8988T (cell line): Measurements from ENCODE around the gene TOR1B.

ENCODE experiments used
- DNase-seq: peaks from one replicate; pipeline ENCODE4 v3.0.0; 2011

TOR1B gene

GRCh38 chr9:129849901-129850300 lies 46.9 kb downstream of the TOR1B start:
- DNase-seq: no peak

GRCh38 chr9:129850821-129851550 lies 48.0 kb downstream of the TOR1B start:
- no peak for DNase-seq

GRCh38 chr9:129851821-129852220 lies 48.8 kb downstream of the TOR1B start:
- DNase-seq: no peak

- no peak for DNase-seq
These were observed 49.6 kb downstream of the TOR1B start for GRCh38 chr9:129852579-129852978.

- DNase-seq: no peak
These were observed 50.6 kb downstream of the TOR1B start for GRCh38 chr9:129853614-129854013.

- DNase-seq: no peak
These were observed 51.7 kb downstream of the TOR1B start for GRCh38 chr9:129854588-129855110.

- DNase-seq: no peak
These were observed 54.2 kb downstream of the TOR1B start for GRCh38 chr9:129857207-129857606.

GRCh38 chr9:129858167-129858962 lies 55.4 kb downstream of the TOR1B start:
- DNase-seq: no peak
